CD4-positive, alpha-beta T cell treated with Interleukin-21 for 1 hour (primary cell): ENCODE results near the gene PHTF2.

Experiments
- DNase-seq: peaks from one replicate; pipeline ENCODE4 v3.0.0-alpha.2; 2020

Gene PHTF2

DNA sequence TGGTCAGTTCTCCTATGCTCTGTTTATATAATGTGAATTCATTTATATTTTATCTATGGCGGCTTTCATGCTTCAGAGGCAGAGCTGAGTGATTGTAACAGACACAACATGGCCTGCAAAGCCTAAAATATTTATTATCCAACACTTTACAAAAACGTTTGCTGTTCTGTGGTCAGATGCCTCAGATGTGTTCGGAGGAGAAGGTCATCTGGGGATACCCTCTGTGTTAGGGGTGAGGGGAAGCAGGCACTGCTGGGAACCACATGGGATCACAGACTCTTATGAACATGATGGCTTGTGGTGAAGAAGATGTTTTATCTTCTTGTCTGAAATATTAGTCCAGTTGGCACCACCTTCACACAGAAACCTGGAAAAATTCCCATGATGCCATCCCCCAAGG, 203.4 kb downstream of the PHTF2 start:
- DNase-seq, result no peak

DNA sequence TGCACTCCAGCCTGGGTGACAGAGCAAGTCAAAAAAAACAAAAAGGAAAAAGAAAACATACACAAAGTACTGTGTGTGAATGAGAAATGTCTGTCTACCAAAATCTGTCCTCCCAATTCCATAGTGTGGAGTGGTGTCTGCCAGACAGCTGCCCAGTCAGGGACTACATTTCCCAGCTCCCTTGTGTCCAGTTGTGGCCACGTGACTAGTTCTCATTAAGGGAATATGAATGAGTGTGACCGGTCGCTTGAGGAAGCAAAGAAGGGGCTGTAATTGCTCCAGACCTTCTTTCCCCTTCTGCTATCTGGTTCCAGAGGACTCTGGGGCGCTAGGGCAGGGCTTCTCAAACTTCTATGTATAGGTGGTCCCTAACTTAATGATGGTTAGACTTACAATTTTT, 204.1 kb downstream of the PHTF2 start:
- DNase-seq, result no peak

DNA sequence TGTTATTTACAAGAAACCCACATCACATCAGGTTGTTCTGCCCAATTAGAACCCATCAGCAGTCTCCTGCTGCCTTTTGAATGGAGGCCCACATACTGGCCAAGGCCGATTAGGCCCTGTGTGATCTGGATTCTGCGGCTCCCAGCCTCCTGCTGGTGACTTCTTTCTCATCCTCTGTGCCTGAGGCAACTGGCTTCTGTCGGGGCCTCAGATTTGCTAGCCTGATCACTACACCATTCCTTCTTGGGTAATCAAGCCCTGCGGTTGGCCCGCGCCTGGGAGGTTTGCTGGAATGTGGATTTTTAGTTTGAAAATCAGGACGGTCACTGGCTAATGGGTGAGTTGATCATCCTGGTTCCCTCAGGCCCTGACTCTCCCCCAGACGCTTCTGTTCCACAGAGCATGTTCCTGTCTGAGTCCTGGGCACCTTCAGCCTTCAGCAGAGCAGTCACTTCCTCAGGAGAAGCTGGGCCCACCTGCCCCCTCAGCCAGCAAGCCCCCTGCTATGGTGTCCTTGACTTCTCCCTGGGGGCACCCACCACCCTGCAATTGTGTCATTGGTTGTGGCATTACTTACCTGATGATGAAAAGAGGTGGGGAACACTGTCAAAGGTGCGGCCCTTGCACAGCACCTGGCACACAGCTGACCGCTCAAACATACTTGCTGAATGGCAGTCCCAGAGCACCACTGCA, 207.6 kb downstream of the PHTF2 start:
- DNase-seq, result no peak
